Stimulated activated CD4-positive, alpha-beta T cell treated with anti-CD3 and anti-CD28 coated beads, Interleukin-12 subunit alpha, Interleukin-12 subunit beta, amount 100 ng/mL, for 48 hours (primary cell): ENCODE measurements around the gene LPAR1.

ENCODE experiments used
- DNase-seq, 3 donors: peaks; one replicate each; pipeline ENCODE4 v3.0.0-alpha.2; 2020; ENCODE audit warnings: low read depth in 2 of 3, low spot score in 1 of 3

Gene LPAR1

DNA sequence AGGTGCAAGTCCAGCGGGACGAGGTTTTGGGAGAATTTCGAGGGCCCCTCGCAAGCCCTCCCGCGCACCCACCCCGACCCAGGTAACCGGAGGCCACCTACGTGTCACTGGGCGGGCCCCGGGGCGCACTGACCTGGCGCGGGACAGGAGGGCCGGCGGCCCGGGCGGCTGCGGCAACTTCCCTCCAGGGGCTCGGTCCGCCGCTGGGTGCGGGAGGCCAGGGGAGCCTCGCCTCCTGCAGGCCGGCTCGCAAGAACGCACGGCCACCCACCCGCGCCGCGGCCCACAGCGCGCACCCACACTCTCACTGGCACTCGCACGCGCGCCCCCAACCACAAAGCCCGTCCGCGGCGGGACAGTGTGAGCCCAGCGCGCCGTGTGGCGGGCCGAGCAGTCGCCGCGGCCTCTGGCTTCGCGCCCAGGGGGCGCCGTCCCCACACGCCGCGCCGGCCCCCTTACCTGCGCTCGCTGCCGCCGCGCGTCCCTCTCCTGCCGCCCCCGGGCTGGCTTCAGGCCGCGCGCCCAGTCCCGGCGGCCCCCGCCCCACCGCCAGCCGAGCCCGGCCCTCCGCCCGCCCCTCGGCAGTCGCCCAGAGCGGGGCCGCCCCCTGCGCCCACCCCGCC is 451 bp downstream of the LPAR1 start:
- DNase-seq, result no peak

DNA sequence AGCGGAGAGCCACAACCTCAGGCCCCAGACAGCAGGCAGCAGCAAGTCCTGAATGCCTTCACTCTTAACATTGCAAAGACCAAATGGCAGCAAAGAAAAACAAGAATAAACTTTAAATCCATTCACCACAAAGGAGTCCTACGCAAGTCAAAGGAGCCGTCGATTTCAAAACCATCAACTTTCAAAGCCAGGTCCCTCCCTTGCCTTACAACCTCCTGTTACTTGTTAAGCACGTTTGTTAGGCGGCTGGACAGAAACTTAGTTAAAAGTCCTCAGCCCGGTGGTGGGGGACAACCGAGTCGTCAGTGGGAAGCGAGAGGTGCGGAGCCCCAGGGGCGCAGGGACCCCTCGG is 938 bp downstream of the LPAR1 start:
- no peak for DNase-seq

DNA sequence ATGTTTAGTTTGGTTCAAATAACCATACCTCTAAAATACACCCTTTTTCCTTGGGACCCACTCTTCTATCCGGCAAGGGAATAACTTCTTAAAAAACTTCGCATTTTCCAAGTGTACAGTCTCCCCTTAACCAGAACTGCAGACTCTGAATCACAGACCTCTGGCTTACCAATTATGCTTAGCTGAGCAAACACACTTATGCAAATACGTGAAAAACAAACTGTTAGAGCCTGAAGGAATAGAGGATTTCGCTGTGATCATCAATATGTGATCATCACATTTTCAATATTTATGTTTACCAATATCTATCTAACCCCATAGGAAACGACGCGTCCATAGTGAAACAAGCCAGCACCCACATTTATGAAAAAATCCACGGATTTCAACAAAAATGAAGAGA is 1.3 kb downstream of the LPAR1 start:
- no peak for DNase-seq

DNA sequence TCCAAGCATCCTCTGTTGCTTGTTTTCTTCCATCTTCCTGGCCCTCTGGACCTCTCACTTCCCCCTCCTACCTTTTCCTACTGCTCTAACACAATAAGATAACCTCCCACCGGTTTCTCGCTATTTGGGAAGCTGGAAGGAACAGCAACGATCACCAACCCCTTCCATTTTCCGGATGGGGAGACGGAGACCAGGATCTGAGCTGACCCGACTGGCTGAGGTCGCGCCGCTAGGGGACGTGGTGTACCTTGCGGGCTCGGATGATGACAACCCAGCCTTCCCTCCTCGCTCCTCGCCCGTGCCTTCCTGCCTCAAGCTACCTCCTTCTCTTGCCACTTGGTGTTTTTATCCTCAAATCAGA is 1.9 kb downstream of the LPAR1 start:
- DNase-seq, result no peak

DNA sequence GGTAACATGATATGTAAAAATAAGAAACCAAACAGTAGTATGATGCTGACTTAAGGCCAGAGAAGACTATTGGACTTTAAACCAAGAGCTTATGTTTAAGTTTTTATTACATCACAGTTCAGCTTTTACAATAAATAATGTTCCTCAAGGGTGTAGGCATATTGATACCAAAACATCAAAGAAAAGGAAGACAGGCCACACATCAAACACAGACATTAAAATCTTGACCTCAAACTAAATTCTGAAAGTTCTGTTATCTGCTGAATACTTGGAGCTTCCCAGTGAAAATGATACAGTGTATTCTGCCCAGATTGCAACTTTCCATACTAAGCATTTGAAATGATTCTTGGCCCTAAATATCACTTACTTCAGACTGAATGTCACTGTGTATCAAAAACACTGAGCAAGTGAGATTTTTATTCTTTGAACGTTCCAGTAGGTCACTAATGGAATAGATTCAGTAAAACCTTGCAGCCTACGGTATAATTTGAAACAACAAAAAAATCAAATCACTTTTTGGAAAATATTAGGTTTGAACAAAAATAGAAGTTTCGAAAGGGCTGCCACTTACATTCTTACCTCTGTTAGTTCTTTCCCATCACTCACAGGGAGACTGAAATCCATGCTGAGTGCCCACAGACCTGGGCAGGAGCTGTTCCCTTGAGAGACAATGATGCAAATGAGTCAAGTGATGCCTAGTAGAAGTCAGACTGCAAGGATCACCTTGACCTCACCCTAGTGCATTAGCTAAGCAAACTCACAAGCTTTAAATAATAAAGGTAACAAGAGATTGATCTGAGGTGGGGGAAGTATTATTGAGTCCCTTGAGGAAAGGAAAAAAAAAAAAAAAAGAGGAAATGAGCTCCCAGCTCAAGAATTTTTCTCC is 2.5 kb downstream of the LPAR1 start:
- no peak for DNase-seq

DNA sequence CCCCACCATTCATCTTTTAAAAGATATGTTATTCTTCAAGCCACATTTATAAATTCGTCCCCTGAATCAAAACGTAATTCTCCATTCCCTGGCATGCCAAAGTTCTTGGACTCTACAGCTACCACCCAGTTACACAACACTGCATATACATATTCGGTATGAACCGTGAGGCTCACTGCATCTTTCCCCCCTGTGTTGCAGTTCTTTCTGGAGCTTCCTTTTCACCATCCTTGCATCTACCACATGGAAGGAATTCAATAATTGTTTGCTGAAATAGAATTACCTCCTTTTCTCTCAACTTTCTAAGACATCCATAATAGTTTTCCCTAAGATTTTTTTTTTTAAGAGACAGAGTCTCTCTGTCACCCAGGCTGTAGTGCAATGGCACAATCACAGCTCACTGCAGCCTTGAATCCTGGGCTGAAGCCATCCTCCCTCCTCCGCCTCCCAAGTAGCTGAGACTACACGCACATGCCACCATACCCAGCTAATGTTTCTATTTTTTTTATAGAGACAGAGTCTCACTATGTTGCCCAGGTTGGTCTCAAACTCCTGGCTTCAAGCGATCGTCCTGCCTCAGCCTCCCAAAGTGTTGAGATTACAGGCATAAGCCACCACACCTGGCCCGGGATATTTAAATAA is 3.3 kb downstream of the LPAR1 start:
- DNase-seq, result no peak

DNA sequence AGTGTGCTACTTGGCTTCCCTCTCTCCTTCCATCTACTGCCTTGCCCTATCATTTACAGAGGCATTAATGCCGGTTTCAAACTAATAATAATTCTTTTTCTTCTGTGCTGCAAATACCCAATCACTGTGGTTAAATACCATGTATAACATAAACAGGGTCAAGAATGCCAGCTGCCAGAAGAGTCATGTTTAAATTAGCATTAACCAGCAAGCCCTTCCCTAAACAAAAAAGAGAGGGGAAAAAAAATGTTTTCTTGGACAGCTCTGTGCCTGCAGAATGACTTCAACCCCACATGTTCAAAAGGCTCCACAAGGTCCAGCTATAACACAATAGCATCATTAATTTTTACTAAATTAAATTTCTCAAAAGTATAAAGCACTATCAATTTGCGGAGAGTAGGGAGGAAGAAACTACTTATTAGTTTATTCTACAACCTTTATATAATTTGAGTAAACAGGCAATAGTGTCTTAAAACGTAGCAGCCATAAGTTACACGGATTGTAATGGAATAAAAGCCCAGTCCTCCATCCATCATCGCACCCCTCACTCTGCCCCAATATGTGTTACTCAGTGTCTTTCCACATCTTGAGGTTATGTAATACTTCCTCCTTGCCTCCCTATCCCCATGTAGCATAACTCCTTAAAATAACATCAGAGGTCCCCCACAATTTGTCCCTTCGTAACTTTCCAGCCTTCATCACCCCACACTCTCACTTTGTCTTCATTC is 3.9 kb downstream of the LPAR1 start:
- no peak for DNase-seq

DNA sequence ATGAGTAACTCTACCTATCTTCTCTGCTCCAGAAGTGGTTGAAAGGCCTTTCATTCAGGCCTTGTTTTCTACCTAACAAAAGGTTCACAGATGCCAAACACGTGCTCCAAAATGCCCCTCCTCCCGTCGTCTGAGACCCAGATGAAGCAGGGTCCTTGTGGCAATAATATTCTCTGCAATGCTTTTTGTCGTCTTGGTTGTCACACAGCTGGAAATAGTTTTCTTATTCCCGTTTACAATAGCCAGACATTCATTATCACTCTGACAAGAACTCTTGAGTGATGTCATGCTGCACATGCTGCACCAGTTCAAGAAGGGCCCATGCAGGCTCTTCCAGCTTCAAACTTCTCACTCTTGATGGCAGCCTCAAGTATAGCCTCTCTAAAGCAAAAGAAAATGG is 7.8 kb downstream of the LPAR1 start:
- DNase-seq, result no peak

DNA sequence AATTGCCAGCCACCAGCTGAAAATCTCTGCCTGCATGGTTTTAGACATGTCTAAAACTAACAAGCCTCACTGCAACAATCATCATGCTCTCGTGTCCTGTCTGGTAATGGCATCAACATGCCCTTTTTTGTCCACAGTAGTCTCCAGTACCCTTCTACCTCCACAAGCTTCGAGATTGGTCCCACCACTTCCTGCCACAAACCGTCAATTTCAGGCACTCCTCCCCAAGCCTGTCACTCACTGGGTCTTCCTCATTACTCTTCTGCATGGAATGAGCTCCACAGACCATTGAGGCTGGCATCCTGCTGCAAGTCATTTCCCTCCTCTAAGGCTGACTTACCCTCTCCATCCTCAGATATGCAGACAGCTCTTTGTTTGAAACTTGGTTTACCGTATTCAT is 9.0 kb downstream of the LPAR1 start:
- DNase-seq, result no peak

DNA sequence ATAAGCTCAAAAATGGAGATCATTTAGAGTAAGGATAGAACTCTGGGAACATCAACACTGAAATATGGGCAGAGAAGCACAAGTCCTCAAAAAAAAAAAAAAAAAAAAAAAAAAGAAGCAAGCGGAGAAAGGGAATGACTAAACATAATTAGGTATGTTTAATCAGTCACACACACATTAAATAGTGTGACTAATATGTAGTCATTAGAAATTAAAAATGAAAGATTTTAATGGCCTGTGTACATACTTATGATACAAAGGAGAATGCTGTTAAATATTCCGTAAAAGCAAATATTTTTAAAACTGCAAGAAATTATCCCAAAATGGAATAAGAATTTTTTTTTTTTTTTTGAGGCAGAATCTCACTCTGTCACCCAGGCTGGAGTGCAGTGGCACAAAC is 10.5 kb downstream of the LPAR1 start:
- no peak for DNase-seq

DNA sequence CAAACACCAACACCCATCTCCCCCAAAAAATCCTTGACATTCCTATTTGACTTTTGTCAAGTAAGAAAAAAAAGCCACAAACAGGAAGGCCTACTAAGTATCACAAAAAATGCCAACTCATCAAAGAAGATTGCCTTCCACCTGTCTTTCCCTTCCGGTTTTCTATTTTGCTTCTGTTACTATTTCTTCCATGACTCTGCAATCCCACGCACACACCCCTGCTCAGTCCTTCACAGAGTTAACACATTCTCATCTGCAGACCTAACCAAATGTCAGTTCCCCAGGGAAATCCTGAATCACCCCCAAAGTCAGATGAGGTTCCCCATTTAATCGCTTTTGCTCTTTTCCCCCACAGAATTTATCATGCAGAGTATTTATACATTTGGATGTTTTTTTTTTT is 15.1 kb downstream of the LPAR1 start:
- no peak for DNase-seq

DNA sequence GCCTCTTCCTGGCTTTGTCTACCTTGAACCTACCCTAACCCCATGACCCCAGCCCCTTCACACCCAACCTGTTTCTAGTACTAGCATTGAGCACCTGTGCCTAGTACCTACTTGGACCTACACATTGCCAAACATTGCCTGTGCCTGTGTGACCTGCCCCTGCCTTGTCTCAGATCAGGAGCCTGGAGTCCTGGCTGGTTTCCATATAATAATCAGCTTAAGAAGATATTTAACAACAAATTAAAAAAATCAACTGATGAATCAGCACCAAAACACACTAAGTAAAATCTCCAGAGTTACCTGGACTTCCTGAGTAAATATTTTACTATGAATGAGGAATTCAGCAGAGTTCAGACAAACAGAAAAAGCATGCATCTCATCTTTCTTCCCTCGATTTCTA is 17.7 kb downstream of the LPAR1 start:
- DNase-seq, result no peak

DNA sequence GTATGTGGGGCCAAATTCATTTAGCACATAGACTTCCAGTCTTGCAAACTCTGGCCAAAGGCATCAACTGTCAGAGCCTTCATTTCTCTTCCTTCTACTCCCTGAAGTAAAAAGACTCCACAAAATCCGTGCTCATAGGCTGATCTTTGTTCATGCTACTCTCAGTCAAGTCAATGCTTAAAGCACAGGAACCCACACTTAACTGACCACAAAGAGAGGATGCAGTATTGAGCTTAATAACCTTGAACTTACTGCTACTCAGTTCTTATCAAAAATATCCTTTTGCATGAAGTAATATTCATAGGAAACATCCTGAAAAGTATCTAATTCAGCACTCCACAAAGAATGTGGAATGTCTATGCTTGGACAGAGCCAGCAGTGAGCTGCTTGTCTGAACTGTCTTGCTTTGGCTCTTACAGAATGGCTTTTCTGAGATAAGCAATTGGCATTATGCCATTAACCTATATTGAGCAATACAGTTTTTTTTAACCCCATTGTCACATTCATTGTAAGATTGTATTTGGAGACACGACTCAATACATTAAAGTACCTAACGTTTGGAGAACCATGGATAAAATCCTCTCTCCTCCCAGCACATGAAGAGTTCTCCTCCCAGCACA is 21.7 kb downstream of the LPAR1 start:
- DNase-seq, result no peak

DNA sequence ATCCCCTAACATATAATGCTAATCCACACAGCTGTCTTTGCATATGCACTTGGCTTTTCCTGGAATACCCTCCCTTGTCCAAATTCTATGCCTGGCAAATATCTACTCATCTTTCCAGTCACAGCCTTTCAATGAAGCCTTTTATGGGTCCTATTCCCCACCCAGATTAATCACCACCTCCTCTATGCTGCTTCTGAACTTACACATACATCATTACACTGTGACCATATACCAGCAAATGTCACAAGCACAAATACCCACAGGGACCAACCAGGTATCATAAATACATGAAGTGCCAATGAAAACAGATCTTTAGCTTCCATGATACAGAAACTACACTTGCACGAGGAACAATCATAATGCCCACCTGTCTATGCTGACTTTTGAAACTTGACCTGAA is 22.3 kb downstream of the LPAR1 start:
- DNase-seq, result no peak

DNA sequence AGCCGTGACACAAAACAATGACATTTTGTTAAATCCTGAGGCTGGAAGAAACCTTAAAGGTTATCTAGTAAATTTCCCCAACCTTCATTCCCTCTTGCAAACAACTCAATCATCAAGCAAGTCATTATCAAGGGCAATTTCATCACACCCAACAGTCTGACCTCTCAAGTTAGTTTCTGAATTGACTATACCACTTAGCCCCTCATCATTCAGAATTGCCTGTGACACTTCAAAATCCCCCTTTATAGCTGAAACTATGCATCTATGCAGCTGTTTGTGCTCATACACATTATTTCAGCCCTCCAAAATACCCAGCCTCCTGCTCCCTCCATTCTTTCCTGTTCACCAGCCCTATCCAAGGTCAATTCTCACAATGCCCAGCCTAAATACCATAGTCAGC is 24.6 kb downstream of the LPAR1 start:
- no peak for DNase-seq

DNA sequence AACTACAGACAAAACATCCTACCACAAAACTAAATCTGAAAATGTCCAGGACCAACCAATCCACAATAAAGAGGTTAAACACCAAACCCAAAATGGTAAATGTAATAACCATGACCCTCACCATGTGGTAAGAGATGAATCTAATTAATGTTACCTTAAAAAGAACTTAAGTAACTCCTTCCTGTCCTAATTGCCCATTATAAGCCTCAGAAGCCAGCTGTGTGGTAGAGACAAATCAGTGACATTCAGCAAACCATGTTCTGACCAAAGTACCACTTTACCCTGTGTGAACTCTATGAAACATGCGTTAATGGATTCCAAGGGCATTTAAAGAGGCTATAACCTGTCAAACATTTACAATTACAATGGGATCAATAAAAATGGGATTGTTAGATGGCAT is 25.0 kb downstream of the LPAR1 start:
- DNase-seq, result no peak

DNA sequence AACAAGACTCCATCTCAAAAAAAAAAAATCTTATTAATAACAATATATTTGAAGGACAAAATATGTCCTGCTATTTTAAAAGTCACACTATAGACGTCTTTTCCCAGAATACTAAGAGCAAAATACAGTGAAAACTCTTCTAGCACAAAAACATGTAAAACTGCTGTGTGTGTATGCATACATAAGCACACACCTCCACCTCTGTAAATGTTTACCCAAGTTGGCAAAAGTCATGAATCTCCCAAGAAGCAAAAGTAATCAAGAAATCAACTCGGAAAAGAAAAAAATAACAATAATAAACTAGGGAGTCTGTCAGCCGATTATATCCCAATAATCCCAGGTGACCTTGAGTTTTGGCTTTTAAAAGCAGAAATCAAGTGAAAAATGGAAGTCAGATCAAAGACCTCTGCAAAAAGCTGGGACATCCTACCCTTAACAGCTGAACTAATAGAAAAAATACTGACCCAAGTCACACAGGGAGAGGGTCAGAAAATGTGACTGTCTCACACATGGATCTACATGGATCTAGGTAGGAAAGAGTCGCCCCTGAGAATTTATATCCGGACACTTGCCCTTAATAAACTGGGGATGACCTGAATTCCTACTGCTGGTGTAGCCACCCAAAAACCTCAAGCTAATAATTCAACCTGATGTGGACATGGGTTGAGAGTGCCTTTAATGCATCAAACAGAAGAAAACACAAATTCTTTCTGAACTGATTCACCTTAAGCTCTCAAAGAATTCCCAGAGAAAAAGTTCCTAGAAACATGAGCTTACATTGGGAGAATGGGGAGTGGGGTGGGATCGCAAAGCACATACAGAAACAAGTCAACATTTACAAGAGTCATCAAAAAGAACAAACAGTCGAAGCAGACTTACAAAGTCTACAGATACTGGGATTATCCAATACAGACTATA is 29.9 kb downstream of the LPAR1 start:
- no peak for DNase-seq

DNA sequence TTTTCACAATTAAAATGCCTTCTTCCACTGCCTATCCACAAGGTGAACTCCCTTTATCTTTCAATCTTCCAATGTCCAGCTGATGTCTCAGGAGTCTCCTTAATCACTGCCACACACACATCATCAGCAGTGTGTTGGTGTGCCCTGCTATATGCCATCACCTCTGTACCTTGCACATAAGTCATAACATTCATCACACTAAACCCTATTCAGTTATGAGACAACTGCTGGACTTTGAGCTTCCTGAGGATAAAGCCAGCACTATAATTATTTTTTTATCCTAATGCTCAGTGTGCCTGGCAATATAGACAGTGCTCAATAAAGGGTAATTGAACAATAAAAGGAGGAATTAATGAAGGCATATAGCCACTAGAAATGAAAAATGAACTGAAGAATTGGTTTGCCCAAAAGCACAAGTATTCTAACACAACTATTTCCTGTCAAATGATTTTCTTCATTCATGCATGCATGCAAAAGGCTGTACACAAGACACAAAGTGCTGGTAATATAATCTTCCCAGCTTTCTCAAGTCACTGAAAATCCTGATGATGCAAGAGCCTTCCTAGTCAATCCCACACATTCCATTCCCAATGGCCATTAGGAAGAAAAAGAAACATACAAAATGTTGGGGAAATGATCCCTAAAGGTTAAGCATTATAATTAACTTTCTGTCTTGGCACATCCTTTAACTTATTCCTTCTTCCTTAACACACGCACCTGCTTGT is 32.4 kb downstream of the LPAR1 start:
- no peak for DNase-seq

DNA sequence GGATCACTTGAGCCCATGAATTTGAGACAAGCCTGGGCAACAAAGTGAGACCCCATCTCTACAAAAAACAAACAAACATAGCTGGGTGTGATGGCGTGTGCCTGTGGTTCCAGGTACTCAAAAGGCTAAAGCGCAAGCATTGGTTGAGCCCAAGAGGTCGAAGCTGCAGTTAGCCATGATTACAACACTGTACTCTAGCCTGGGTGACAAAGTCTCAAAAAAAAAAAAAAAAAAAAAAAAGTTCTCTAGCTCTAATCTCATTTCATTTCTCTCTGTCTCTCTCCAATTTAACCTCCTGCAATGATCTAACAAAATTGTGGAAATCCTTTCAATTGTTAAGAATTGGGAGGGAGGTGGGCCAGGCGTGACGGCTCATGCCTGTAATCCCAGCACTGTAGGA is 33.3 kb downstream of the LPAR1 start:
- no peak for DNase-seq

DNA sequence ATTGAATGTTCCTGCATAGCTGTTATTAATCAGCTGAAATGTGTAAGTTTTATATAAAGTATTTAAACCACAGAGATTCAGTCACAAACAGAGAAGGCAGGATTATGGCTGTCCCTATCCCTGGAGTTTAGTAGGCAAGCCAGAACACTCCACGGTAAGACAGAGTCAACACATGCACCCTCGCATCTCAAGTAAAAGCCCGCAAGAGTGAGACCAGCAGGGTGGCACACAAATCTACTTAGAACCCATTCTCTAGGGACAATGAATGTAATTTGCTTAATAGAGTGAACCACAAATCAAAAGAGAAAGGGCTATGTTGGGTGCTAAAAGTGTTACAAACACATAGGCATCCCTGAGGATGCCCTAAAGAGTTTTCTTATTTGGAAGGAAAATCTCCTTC is 35.1 kb downstream of the LPAR1 start:
- no peak for DNase-seq
